Fibroblast of pulmonary artery (primary cell): ENCODE results near the gene SLC9C1.

Experiments
- DNase-seq: peaks from one replicate; pipeline ENCODE4 v3.0.0-alpha.2; 2010; ENCODE audit warnings: low read depth
- H3K4me3 ChIP-seq: replicated peaks from 2 replicates; pipeline ENCODE4 v1.5.1; 2011; ENCODE audit warnings: low read depth, mild to moderate bottlenecking, control low read depth, low read length, moderate library complexity
- TF ChIP-seq, protein P1 (sequence below): IDR thresholded peaks from 2 replicates; pipeline ENCODE4 v1.5.1; 2011; ENCODE audit warnings: mild to moderate bottlenecking, control low read depth, low read length, inconsistent platforms; ENCODE audit errors: missing control alignments

The SLC9C1 gene

DNA sequence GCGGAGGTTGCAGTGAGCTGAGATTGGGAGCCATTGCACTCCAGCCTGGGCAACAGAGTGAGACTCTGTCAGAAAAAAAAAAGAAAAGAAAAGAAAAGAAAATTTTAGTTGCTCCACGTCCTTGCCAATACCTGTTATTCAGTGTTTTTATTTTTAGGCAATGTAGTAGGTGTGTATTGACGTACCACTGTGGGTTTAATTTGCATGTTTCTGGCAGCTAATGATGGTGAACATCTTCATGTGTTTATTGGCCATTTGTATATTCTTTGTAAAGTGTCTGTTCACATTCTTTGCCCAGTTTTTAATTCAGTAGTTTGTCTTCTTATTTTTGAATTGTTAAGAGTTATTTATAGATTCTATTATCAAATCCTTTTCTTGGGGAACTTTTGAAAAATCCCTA is 122.9 kb downstream of the SLC9C1 start:
- no peak overlapping the region for H3K4me3 ChIP-seq
- TF ChIP-seq, protein P1, sequence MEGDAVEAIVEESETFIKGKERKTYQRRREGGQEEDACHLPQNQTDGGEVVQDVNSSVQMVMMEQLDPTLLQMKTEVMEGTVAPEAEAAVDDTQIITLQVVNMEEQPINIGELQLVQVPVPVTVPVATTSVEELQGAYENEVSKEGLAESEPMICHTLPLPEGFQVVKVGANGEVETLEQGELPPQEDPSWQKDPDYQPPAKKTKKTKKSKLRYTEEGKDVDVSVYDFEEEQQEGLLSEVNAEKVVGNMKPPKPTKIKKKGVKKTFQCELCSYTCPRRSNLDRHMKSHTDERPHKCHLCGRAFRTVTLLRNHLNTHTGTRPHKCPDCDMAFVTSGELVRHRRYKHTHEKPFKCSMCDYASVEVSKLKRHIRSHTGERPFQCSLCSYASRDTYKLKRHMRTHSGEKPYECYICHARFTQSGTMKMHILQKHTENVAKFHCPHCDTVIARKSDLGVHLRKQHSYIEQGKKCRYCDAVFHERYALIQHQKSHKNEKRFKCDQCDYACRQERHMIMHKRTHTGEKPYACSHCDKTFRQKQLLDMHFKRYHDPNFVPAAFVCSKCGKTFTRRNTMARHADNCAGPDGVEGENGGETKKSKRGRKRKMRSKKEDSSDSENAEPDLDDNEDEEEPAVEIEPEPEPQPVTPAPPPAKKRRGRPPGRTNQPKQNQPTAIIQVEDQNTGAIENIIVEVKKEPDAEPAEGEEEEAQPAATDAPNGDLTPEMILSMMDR, result no peak
- no peak for DNase-seq

DNA sequence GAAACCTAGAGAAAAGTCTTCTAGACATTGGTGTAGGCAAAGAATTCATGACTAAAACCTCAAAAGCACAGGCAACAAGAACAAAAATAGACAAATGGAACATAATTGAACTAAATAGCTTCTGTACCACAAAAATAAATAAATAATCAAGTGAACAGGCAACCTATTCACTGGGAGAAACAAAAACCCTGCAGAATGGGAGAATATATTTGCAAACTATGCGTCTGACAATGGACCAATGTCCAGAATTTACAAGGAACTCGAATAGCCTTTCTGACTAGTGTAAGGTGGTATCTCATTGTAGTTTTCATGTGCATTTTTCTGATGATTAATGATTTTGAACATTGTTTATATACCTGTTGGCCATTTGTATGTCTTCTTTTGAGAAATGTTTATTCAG is 124.0 kb downstream of the SLC9C1 start:
- H3K4me3 ChIP-seq, result no peak overlapping the region
- TF ChIP-seq, protein P1, result no peak
- DNase-seq, result no peak

DNA sequence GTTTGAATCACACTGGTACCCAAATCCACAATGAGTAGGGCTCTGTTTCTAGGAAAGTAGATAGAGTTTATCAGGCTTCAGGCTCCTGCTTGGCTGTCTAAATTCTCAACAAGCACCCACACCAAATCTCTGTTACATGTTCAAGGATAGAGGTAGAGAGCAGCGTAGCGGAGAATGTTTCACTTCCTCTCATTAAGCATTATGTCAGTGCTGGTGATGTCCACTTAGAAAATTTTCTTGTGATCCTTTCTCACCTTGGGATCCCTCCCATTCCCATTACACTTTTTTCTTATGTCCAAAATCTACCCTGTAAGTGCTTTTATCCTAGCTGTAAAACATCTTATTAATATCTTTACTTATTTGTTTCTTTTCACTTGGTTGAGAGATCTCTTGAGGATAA is 126.3 kb downstream of the SLC9C1 start:
- TF ChIP-seq, protein P1, result no peak
- H3K4me3 ChIP-seq, result no peak overlapping the region
- no peak for DNase-seq

DNA sequence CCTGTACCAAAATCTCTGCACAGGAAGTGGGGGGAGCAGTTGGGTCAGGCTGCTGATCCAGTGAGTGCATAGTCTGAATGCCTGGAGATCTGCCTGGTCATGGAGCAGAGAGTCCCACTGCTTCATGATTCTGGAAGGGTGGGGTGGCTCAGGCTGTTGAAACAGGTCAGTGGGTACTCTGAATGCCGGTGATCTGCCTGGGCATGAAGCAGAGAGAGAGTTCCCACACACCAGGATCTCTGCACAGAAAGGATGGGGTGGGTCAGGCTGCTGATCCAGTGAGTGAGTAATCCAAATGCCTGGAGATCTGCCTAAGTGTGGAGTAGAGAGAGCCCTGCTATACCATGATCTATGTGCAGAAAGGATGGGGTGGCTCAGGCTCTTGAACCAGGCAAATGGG is 144.9 kb downstream of the SLC9C1 start:
- no peak overlapping the region for H3K4me3 ChIP-seq
- TF ChIP-seq, protein P1, result no peak
- DNase-seq, result no peak

DNA sequence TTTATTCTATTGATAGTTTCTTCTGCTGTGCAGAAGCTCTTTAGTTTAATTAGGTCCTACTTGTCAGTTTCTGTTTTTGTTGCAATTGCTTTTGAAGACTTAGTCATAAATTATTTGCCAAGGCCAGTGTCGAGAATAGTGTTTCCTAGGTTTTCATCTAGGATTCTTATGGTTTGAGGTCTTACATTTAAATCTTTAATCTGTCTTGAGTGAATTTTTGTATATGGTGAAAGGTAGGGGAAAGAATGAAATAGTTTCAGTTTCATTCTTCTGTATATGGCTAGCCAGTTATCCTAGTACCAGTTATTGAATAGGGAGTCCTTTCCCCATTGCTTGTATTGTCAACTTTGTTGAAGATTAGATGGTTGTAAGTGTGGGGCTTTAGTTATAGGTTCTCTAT is 150.3 kb downstream of the SLC9C1 start:
- TF ChIP-seq, protein P1, result no peak
- no peak for DNase-seq
- no peak overlapping the region for H3K4me3 ChIP-seq

DNA sequence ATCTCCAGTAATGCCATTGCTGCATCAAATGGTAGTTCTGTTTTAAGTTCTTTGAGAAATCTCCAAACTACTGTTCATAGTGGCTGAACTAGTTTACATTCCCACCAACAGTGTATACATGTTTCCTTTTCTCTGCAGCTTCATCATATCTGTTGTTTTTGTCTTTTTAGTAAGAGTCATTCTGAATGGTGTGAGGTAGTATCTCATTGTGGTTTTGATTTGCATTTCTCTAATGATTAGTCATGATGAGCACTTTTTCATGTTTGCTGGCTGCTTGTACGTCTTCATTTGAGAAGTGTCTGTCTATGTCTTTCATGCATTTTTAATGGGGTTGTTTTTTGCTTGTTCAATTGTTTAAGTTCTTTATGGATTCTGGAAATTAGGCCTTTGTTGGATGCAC is 150.8 kb downstream of the SLC9C1 start:
- H3K4me3 ChIP-seq, result no peak overlapping the region
- TF ChIP-seq, protein P1, result no peak
- no peak for DNase-seq

DNA sequence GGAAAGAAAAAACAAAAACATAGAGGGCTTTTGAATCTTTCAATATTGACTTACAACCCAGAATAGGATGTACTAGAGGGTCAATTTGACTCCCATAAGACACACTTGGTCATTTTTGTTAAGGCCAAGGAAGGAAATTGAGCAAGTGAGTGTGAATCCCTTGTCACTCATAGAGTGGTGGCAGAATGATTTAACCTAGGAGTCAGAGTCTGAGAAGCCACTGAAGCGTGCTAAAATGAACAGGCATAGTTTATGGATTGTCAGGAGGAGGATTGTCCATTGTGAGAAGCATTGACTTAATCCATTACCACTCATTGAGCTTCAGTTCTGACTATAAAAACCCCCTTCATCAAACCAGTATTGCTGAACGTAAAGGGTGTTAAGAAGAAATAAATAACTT is 152.7 kb downstream of the SLC9C1 start:
- TF ChIP-seq, protein P1, result no peak
- DNase-seq, result no peak
- no peak overlapping the region for H3K4me3 ChIP-seq
